KMS-11 (cell line): ENCODE data around the gene KCNS1.
A peak's percentile ranks its signal among the peaks of the same experiment; 100 is the strongest.

Experiments
- H2AFZ ChIP-seq: fragments of 200-600 bp; sonication (generic); 2 replicates; pipeline ENCODE4 v1.6.1; 2016; ENCODE audit warnings: antibody characterized with exemption, mixed run types, low read depth
- H3K27ac ChIP-seq: fragments of 200-600 bp; sonication (generic); 2 replicates; pipeline ENCODE4 v1.6.1; 2016; ENCODE audit warnings: mild to moderate bottlenecking, mixed run types
- H3K27me3 ChIP-seq: fragments of 200-600 bp; sonication (generic); 2 replicates; pipeline ENCODE4 v1.6.1; 2017; ENCODE audit warnings: mild to moderate bottlenecking, low read depth, mixed run types, moderate library complexity; ENCODE audit not compliant: insufficient read depth
- H3K36me3 ChIP-seq: fragments of 200-600 bp; sonication (generic); 2 replicates; pipeline ENCODE4 v1.6.1; 2017; ENCODE audit warnings: mild to moderate bottlenecking, mixed run types; ENCODE audit not compliant: insufficient read depth
- H3K4me1 ChIP-seq: fragments of 200-600 bp; sonication (generic); 2 replicates; pipeline ENCODE4 v1.6.1; 2016; ENCODE audit warnings: mild to moderate bottlenecking, low read depth, mixed run types; ENCODE audit not compliant: poor library complexity, severe bottlenecking
- H3K4me2 ChIP-seq: fragments of 200-600 bp; sonication (generic); 2 replicates; pipeline ENCODE4 v1.7.0; 2016; ENCODE audit warnings: mild to moderate bottlenecking, mixed run types
- H3K4me3 ChIP-seq: fragments of 200-600 bp; sonication (generic); IDR thresholded peaks from 2 replicates; pipeline ENCODE4 v1.6.1; 2017; ENCODE audit warnings: low read depth, low read length, mixed read lengths; ENCODE audit not compliant: insufficient read depth
- H3K79me2 ChIP-seq: fragments of 200-600 bp; sonication (generic); 2 replicates; pipeline ENCODE4 v1.6.1; 2016; ENCODE audit warnings: low read depth, mixed run types; ENCODE audit not compliant: insufficient read depth
- H3K9ac ChIP-seq: fragments of 200-600 bp; sonication (generic); 2 replicates; pipeline ENCODE4 v1.6.1; 2016; ENCODE audit warnings: mild to moderate bottlenecking, mixed run types
- H4K20me1 ChIP-seq: fragments of 200-600 bp; sonication (generic); 2 replicates; pipeline ENCODE4 v1.6.1; 2016; ENCODE audit warnings: mild to moderate bottlenecking, mixed run types; ENCODE audit not compliant: insufficient read depth
- TF ChIP-seq, protein P1 (sequence below): fragments of 200-600 bp; sonication (generic); conservative IDR thresholded peaks from 2 replicates; pipeline ENCODE4 v1.6.1; 2017; ENCODE audit warnings: low read depth, mild to moderate bottlenecking, antibody characterized with exemption, low read length, moderate library complexity, mixed read lengths

KCNS1 gene

DNA sequence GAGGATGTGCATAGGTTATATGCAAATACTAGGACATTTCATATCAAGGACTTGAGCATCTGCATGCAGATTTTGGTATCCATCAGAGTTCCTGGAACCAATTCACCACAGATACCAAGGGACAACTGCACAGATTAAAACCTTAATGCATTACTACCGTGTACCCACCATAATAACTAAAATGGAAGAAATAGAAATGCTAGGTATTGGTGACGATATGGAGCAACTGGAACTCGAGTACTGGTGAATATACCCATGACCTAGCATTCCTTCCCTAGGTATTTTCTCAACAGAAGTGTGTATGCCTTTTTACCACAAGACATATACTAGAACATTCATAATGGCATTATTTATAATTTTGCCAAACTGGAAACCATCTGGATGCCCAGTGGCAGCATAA is 18.5 kb downstream of the KCNS1 start:
- Histone ChIP-seq H3K79me2 (no peaks in the 10 kb centered on the region), H3K9ac (no peak overlapping the region), H3K27me3 (no peaks in the 10 kb centered on the region), H3K36me3 (0 out of 2 replicates have a peak, but pooled peaks cover 4% of the 10 kb centered on the region), H4K20me1 (no peaks in the 10 kb centered on the region), H3K27ac (no peak overlapping the region), H2AFZ (no peak overlapping the region), H3K4me3 (no peak overlapping the region), H3K4me1 (peaks cover 14% of the 10 kb centered on the region), H3K4me2 (no peak overlapping the region)
- TF ChIP-seq, protein P1, sequence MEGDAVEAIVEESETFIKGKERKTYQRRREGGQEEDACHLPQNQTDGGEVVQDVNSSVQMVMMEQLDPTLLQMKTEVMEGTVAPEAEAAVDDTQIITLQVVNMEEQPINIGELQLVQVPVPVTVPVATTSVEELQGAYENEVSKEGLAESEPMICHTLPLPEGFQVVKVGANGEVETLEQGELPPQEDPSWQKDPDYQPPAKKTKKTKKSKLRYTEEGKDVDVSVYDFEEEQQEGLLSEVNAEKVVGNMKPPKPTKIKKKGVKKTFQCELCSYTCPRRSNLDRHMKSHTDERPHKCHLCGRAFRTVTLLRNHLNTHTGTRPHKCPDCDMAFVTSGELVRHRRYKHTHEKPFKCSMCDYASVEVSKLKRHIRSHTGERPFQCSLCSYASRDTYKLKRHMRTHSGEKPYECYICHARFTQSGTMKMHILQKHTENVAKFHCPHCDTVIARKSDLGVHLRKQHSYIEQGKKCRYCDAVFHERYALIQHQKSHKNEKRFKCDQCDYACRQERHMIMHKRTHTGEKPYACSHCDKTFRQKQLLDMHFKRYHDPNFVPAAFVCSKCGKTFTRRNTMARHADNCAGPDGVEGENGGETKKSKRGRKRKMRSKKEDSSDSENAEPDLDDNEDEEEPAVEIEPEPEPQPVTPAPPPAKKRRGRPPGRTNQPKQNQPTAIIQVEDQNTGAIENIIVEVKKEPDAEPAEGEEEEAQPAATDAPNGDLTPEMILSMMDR: no peak

DNA sequence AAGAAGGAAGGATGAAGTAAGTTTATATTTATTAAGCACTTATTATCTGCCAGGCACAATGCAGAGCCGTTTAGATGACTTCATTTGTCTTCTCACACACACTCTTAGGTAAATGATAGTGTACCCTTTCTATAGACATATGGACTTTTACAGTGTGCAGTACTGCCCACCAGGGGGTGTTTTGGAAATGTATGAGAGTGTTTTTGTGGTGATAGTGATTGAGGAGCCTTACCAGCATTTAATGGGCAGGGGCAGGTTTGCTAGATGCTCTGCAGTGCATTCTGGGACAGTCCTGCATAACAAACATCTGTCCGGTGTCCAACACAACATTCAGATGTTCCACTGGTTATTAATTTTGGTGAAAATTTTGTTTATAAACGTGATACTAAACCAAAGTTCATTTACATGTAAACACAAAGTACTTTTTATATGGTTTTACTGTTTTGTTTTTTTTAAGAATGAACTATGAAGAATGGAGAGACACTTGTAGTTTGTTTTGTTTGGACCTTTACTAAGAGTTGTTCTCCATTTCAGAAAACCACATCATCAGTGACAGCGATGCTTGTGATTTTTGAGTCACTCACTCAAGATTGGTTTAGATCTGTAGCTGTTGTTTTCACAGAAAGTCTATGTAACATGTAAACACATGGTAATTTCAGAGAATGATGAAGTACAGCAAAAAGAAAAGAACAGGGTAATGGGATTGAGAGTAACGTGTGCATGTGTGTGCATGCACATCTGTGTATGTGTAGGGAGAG is 19.9 kb downstream of the KCNS1 start:
- no peak overlapping the region for H3K4me3 ChIP-seq
- no peaks in the 10 kb centered on the region for H3K27me3 ChIP-seq
- no peak overlapping the region for H3K27ac ChIP-seq
- H3K4me1 ChIP-seq: peaks cover 14% of the 10 kb centered on the region
- no peaks in the 10 kb centered on the region for H4K20me1 ChIP-seq
- no peaks in the 10 kb centered on the region for H3K79me2 ChIP-seq
- no peak overlapping the region for H2AFZ ChIP-seq
- H3K36me3 ChIP-seq: 0 out of 2 replicates have a peak, but pooled peaks cover 4% of the 10 kb centered on the region
- TF ChIP-seq, protein P1: peak; percentile 81
- no peak overlapping the region for H3K4me2 ChIP-seq
- no peak overlapping the region for H3K9ac ChIP-seq

DNA sequence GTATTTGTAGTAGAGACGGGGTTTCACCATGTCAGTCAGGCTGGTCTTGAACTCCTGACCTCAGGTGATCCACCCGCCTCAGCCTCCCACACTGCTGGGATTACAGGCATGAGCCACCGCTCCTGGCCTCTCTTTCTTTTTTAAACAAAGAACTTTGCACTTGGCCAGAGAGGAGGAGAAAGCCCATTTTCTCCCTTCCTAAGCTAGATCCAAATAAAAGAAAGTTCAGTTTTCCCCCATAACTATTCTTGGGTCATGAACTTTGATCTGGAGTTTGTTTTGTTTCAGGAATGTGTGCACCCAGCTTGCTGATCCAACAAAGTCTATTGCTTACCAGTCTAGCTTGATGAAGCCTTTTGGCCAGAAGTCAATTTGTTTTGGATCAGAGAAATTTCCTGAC is 23.4 kb downstream of the KCNS1 start:
- H3K27me3 ChIP-seq: no peaks in the 10 kb centered on the region
- no peak overlapping the region for H2AFZ ChIP-seq
- no peaks in the 10 kb centered on the region for H4K20me1 ChIP-seq
- no peaks in the 10 kb centered on the region for H3K79me2 ChIP-seq
- peaks cover 32% of the 10 kb centered on the region for H3K4me1 ChIP-seq
- H3K27ac ChIP-seq: no peak overlapping the region
- H3K4me3 ChIP-seq: no peak overlapping the region
- no peak overlapping the region for H3K4me2 ChIP-seq
- H3K9ac ChIP-seq: no peak overlapping the region
- peaks cover 8% of the 10 kb centered on the region; the same call in 1 of the 2 replicates for H3K36me3 ChIP-seq
- TF ChIP-seq, protein P1: no peak

DNA sequence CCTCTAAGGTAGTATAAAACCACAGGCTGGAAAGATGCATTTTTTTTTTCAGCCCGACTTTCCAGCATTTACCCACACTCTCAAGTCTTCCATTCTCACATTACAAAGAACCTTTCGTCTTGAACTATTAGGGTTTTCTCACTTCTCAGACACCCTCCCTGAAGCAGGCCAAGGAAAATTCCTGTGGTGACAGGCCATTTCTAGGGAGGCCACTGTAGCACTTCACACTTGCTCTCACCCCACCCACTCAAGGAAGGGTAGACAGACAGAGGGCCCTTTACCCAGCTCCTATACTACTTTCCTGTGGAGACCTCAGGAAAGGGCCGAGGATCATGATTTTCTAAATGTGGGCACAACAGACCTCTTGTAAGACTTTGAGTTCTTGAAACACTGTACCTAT is 27.7 kb downstream of the KCNS1 start:
- Histone ChIP-seq H2AFZ (no peak overlapping the region), H3K36me3 (peaks cover 5% of the 10 kb centered on the region; the same call in 1 of the 2 replicates), H4K20me1 (no peaks in the 10 kb centered on the region), H3K27ac (peak overlapping the region; percentile 33; the same call in 1 of the 2 replicates), H3K27me3 (no peaks in the 10 kb centered on the region), H3K4me1 (peaks cover 65% of the 10 kb centered on the region), H3K79me2 (peaks cover 7% of the 10 kb centered on the region; the same call in 1 of the 2 replicates), H3K9ac (no peak overlapping the region), H3K4me2 (peak overlapping the region; percentile 65), H3K4me3 (no peak overlapping the region)
- TF ChIP-seq, protein P1: no peak
